ENCODE data around the gene RNU6-8.

The RNU6-8 gene

GRCh38 chr14:32202998-32203882, at the start of gene RNU6-8:
RNU6-8 (minus strand) TSS chr14:32203269.
- TF ChIP-seq CTCF (IDR thresholded peaks at IDR 0.05; ENCODE audit: low read length) (no peak), EZH2phosphoT487 (IDR thresholded peaks at IDR 0.05; ENCODE audit: low read length) (no peak), EZH2 (optimal IDR thresholded peaks at IDR 0.05; ENCODE audit: low read depth, low read length) (no peak)
- H3K4me3 ChIP-seq (ENCODE audit: low read length): peak within 1 kb of the TSS; percentile 66
- H3K27ac ChIP-seq (ENCODE audit: low read length): peak within 1 kb of the TSS; percentile 88
- peak within 1 kb of the TSS; percentile 94 for H3K9ac ChIP-seq (ENCODE audit: low read length)
- H3K4me2 ChIP-seq (ENCODE audit: low read depth, low read length): peak within 1 kb of the TSS; percentile 94
- H2AFZ ChIP-seq (ENCODE audit: low read length): 0 out of 2 replicates have a peak within 1 kb of the TSS, but pooled peaks have one; percentile 56
- H3K4me1 ChIP-seq (ENCODE audit: low read length): peaks cover 29% of the 10 kb centered on the region
- H3K27me3 ChIP-seq (replicated peaks; ENCODE audit: insufficient read depth, low read length): no peaks in the 10 kb centered on the region
- H3F3A ChIP-seq (ENCODE audit: insufficient read depth, low read length): peaks cover 32% of the 10 kb centered on the region
- H3K79me2 ChIP-seq (ENCODE audit: low read length): no peaks in the 10 kb centered on the region
- H3K9me2 ChIP-seq (replicated peaks; ENCODE audit: insufficient read depth, low read length): no peaks in the 10 kb centered on the region
- H3K9me3 ChIP-seq (replicated peaks; ENCODE audit: insufficient read depth, low read length): no peaks in the 10 kb centered on the region
- H3K36me3 ChIP-seq (replicated peaks; ENCODE audit: insufficient read depth, low read length): no peaks in the 10 kb centered on the region
- H4K20me1 ChIP-seq (ENCODE audit: insufficient read depth, low read length): no peaks in the 10 kb centered on the region
- DNase-seq: peak; percentile 83

GRCh38 chr14:32252030-32252670, 49.1 kb upstream of the RNU6-8 start:
- H3K4me2 ChIP-seq (ENCODE audit: low read depth, low read length): no peak overlapping the region
- no peaks in the 10 kb centered on the region for H3K9me2 ChIP-seq (replicated peaks; ENCODE audit: insufficient read depth, low read length)
- H3K4me3 ChIP-seq (ENCODE audit: low read length): no peak overlapping the region
- H3K27ac ChIP-seq (ENCODE audit: low read length): no peak overlapping the region
- no peaks in the 10 kb centered on the region for H3K79me2 ChIP-seq (ENCODE audit: low read length)
- H3K4me1 ChIP-seq (ENCODE audit: low read length): no peaks in the 10 kb centered on the region
- H4K20me1 ChIP-seq (ENCODE audit: insufficient read depth, low read length): no peaks in the 10 kb centered on the region
- H3K27me3 ChIP-seq (replicated peaks; ENCODE audit: insufficient read depth, low read length): no peaks in the 10 kb centered on the region
- no peaks in the 10 kb centered on the region for H3F3A ChIP-seq (ENCODE audit: insufficient read depth, low read length)
- H3K36me3 ChIP-seq (replicated peaks; ENCODE audit: insufficient read depth, low read length): no peaks in the 10 kb centered on the region
- H3K9me3 ChIP-seq (replicated peaks; ENCODE audit: insufficient read depth, low read length): no peaks in the 10 kb centered on the region
- TF ChIP-seq CTCF (IDR thresholded peaks at IDR 0.05; ENCODE audit: low read length) (peak; percentile 73), EZH2phosphoT487 (IDR thresholded peaks at IDR 0.05; ENCODE audit: low read length) (no peak)
- DNase-seq: peak; percentile 42
- H3K9ac ChIP-seq (ENCODE audit: low read length): no peak overlapping the region
- H2AFZ ChIP-seq (ENCODE audit: low read length): peak overlapping the region; percentile 69; the same call in 1 of the 2 replicates

DNA sequence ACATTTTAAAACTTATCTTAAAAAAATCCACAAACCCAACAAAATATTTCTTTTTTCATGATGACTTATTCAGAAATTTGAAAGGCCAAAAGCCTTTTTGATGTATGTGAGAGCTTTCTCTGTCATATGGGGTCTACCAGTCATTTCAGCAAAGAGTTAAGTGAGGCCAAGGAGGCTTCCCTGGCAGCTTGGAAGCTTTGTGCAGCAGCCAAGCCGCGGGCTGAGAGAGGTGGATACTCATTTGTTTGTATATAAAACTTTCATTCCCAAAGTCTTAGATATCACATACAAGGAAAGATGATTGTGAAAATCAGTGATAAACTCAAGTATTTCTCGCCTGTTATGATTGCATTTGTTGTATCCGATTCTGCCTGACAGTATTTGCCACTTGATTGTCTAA, 48.5 kb upstream of the RNU6-8 start:
- H3K4me1 ChIP-seq (ENCODE audit: low read length): no peaks in the 10 kb centered on the region
- no peaks in the 10 kb centered on the region for H3K9me3 ChIP-seq (replicated peaks; ENCODE audit: insufficient read depth, low read length)
- no peak overlapping the region for H3K4me3 ChIP-seq (ENCODE audit: low read length)
- H3K36me3 ChIP-seq (replicated peaks; ENCODE audit: insufficient read depth, low read length): no peaks in the 10 kb centered on the region
- no peak for DNase-seq
- H3K9me2 ChIP-seq (replicated peaks; ENCODE audit: insufficient read depth, low read length): no peaks in the 10 kb centered on the region
- TF ChIP-seq EZH2 (optimal IDR thresholded peaks at IDR 0.05; ENCODE audit: low read depth, low read length) (no peak), EZH2phosphoT487 (IDR thresholded peaks at IDR 0.05; ENCODE audit: low read length) (no peak), CTCF (IDR thresholded peaks at IDR 0.05; ENCODE audit: low read length) (no peak)
- H3K27ac ChIP-seq (ENCODE audit: low read length): no peak overlapping the region
- no peaks in the 10 kb centered on the region for H3K79me2 ChIP-seq (ENCODE audit: low read length)
- no peaks in the 10 kb centered on the region for H3F3A ChIP-seq (ENCODE audit: insufficient read depth, low read length)
- H3K27me3 ChIP-seq (replicated peaks; ENCODE audit: insufficient read depth, low read length): no peaks in the 10 kb centered on the region
- H3K9ac ChIP-seq (ENCODE audit: low read length): no peak overlapping the region
- H3K4me2 ChIP-seq (ENCODE audit: low read depth, low read length): no peak overlapping the region
- H2AFZ ChIP-seq (ENCODE audit: low read length): peak overlapping the region; percentile 69; the same call in 1 of the 2 replicates
- no peaks in the 10 kb centered on the region for H4K20me1 ChIP-seq (ENCODE audit: insufficient read depth, low read length)
